Measurements from ENCODE around the gene C5orf46.

DNA sequence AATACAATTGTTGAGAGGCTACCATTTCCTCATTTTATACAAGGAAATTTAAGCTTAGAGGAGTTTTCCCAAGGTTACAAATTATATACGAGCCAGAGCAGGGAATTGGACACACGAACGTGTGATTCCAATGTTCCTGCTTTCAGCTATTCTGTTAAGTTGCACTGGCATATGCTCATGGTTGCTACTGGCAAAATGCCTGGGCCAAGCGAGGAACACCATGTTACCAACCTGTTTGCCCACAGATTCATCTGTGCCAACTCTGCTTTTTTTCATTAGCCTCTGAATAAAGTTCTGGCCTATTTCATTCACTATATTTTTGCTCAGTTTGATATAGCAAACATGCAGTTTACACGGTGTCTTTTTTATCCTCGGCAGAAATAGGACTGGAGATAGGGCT lies 5.1 kb upstream of the C5orf46 start:
- TF ChIP-seq, protein P1, sequence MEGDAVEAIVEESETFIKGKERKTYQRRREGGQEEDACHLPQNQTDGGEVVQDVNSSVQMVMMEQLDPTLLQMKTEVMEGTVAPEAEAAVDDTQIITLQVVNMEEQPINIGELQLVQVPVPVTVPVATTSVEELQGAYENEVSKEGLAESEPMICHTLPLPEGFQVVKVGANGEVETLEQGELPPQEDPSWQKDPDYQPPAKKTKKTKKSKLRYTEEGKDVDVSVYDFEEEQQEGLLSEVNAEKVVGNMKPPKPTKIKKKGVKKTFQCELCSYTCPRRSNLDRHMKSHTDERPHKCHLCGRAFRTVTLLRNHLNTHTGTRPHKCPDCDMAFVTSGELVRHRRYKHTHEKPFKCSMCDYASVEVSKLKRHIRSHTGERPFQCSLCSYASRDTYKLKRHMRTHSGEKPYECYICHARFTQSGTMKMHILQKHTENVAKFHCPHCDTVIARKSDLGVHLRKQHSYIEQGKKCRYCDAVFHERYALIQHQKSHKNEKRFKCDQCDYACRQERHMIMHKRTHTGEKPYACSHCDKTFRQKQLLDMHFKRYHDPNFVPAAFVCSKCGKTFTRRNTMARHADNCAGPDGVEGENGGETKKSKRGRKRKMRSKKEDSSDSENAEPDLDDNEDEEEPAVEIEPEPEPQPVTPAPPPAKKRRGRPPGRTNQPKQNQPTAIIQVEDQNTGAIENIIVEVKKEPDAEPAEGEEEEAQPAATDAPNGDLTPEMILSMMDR (IDR thresholded peaks at IDR 0.05), result no peak
- TF ChIP-seq POLR2A (IDR thresholded peaks at IDR 0.05) (no peak), POLR2AphosphoS5 (IDR thresholded peaks at IDR 0.05) (no peak)
